A673 (cell line): ENCODE data around the gene MS4A10. TPM values are rescaled to one million over a fixed set of nuclear protein-coding genes. Genes with fewer than 3 reads are reported as not detected.

Source experiments
- BruUV-seq: library from RNA; stranded (reverse); fragments of 400-500 nt; replicated peaks from 2 replicates; lab custom pipeline; 2021; lab: Mats Ljungman, UMichigan
- CTCF ChIA-PET: fragments of 300-600 bp; sonication (Branson Sonifier 250); formaldehyde crosslinking; loops from one replicate; lab custom pipeline; 2022; ENCODE audit warnings: antibody characterized with exemption; lab: Charles Lee
- POLR2A ChIA-PET: fragments of 300-600 bp; sonication (Branson Sonifier 250); formaldehyde crosslinking; loops from one replicate; lab custom pipeline; 2022; ENCODE audit warnings: antibody characterized with exemption; ENCODE audit not compliant: low non-redundant PET; lab: Charles Lee
- DNase-seq: peaks from one replicate; pipeline ENCODE4 v3.0.0-alpha.2; 2015; ENCODE audit warnings: low spot score
- H3K27ac ChIP-seq: fragments of 200-600 bp; sonication (generic); 2 replicates; pipeline ENCODE4 v1.5.1; 2016; ENCODE audit warnings: mixed run types, low read depth, mild to moderate bottlenecking, mixed read lengths, antibody characterized with exemption, low read length; ENCODE audit not compliant: poor library complexity, severe bottlenecking
- H3K27me3 ChIP-seq: fragments of 200-600 bp; sonication (generic); replicated peaks from 2 replicates; pipeline ENCODE4 v1.6.1; 2017; ENCODE audit warnings: mixed run types, low read depth, mild to moderate bottlenecking, mixed read lengths, antibody characterized with exemption, low read length; ENCODE audit not compliant: insufficient read depth, poor library complexity
- H3K36me3 ChIP-seq: fragments of 200-600 bp; sonication (generic); 2 replicates; pipeline ENCODE4 v1.6.1; 2016; ENCODE audit warnings: mixed run types, mild to moderate bottlenecking, mixed read lengths, antibody characterized with exemption, low read length; ENCODE audit not compliant: insufficient read depth, poor library complexity, severe bottlenecking
- H3K4me1 ChIP-seq: fragments of 200-600 bp; sonication (generic); 2 replicates; pipeline ENCODE4 v1.6.1; 2017; ENCODE audit warnings: mixed run types, mild to moderate bottlenecking, mixed read lengths, antibody characterized with exemption, low read length; ENCODE audit not compliant: insufficient read depth, poor library complexity, severe bottlenecking
- H3K4me3 ChIP-seq: fragments of 200-600 bp; sonication (generic); 2 replicates; pipeline ENCODE4 v1.5.1; 2016; ENCODE audit warnings: low read depth, mixed run types, mild to moderate bottlenecking, mixed read lengths, low read length; ENCODE audit not compliant: poor library complexity, severe bottlenecking
- H3K9me3 ChIP-seq: fragments of 200-600 bp; sonication (generic); 2 replicates; pipeline ENCODE4 v1.6.1; 2016; ENCODE audit warnings: mixed run types, low read depth, mild to moderate bottlenecking, mixed read lengths, antibody characterized with exemption, low read length; ENCODE audit not compliant: poor library complexity, severe bottlenecking
- CTCF ChIP-seq: fragments of 300-800, 200-600 bp; sonication (generic); conservative IDR thresholded peaks from 2 replicates; pipeline ENCODE4 v1.5.1; 2017; ENCODE audit warnings: low read depth, mild to moderate bottlenecking, antibody characterized with exemption, low read length, moderate library complexity, mixed read lengths
- EZH2 ChIP-seq: fragments of 200-600 bp; sonication (generic); IDR thresholded peaks from 2 replicates; pipeline ENCODE4 v1.6.1; 2017; ENCODE audit warnings: borderline replicate concordance, low read depth, mild to moderate bottlenecking, mixed read lengths, antibody characterized with exemption, low read length; ENCODE audit not compliant: poor library complexity, severe bottlenecking
- intact Hi-C: fragments of 100-400 bp; cut with micrococcal nuclease; formaldehyde crosslinking; loops from one replicate; pipeline ENCODE4 v1.10.0; 2022; ENCODE audit not compliant: unreplicated experiment
- total RNA-seq: library from RNA; stranded (reverse); gene quantifications from 2 replicates; pipeline ENCODE4 v1.2.3, GENCODE V29; 2021

MS4A10 gene
- total RNA-seq, 1 experiment from 2014 or later: not detected

DNA sequence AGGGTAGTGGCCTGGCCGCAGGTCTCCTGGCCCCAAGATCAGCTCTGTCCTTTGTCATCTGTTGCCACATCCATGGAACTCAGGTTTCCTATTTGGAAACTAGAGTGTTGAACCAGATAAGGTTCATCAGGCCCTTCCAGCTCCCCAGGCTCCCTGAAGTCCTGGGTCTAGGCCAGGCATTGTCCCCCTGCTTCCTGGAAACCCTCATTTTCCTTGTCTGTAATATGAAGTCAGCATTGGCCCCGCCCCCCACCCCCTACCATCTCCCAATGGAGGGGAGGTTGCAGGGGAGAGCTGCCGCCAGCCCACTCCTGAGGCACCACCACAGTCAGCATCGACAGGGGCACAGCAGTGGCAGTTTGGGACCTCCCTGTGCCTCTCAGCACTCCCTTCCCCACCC, 9.0 kb upstream of the MS4A10 start:
- POLR2A ChIA-PET: no interaction called here
- intact Hi-C loops: loop anchor here (5.0 to 10.0 kb wide), 3 partner anchors 74 to 511 kb away; partner anchors contain the start of gene PRPF19
- BruUV-seq: no TSS peak
- DNase-seq: no peak
- H3K36me3 ChIP-seq: no peaks in the 10 kb centered on the region
- no peaks in the 10 kb centered on the region for H3K27me3 ChIP-seq
- TF ChIP-seq CTCF (no peak), EZH2 (no peak)
- H3K9me3 ChIP-seq: no peaks in the 10 kb centered on the region
- H3K4me3 ChIP-seq: no peak overlapping the region
- H3K27ac ChIP-seq: no peak overlapping the region
- CTCF ChIA-PET: interaction anchor here (0.6 to 1.5 kb wide), 3 partner anchors 55 to 1668 kb away, joined by 4 to 6 read pairs (median 6); no protein-coding TSS in a partner anchor
- H3K4me1 ChIP-seq: peaks cover 7% of the 10 kb centered on the region

GRCh38 chr11:60777106-60777505, 8.0 kb upstream of the MS4A10 start:
- Histone ChIP-seq H3K27me3 (no peaks in the 10 kb centered on the region), H3K27ac (no peak overlapping the region), H3K4me3 (no peak overlapping the region), H3K9me3 (no peaks in the 10 kb centered on the region), H3K36me3 (no peaks in the 10 kb centered on the region), H3K4me1 (peaks cover 7% of the 10 kb centered on the region)
- POLR2A ChIA-PET: no interaction called here
- CTCF ChIA-PET: no interaction called here
- TF ChIP-seq EZH2 (no peak), CTCF (no peak)
- no TSS peak for BruUV-seq
- no peak for DNase-seq
- intact Hi-C loops: loop anchor here (5.0 to 10.0 kb wide), 3 partner anchors 75 to 512 kb away; partner anchors contain the start of gene PRPF19

- Histone ChIP-seq H3K27me3 (no peaks in the 10 kb centered on the region), H3K9me3 (no peaks in the 10 kb centered on the region), H3K36me3 (no peaks in the 10 kb centered on the region), H3K27ac (no peak overlapping the region), H3K4me3 (no peak overlapping the region), H3K4me1 (peaks cover 7% of the 10 kb centered on the region)
- ChIA-PET CTCF (no interaction called here), POLR2A (no interaction called here)
- no TSS peak for BruUV-seq
- TF ChIP-seq EZH2 (no peak), CTCF (no peak)
- intact Hi-C loops: loop anchor here (5.0 to 10.0 kb wide), 3 partner anchors 75 to 513 kb away; partner anchors contain the start of gene PRPF19
- DNase-seq: peak; percentile 51
Measured at GRCh38 chr11:60777572-60777971, 7.6 kb upstream of the MS4A10 start.
